Activated CD4-positive, alpha-beta memory T cell treated with anti-CD3 and anti-CD28 coated beads for 36 hours (primary cell): ENCODE results near the gene AKR1D1. TPM values are rescaled to one million over a fixed set of nuclear protein-coding genes. Genes with fewer than 3 reads are reported as not detected.
"Not testable (repeated sequence)": the region's sequence is repeated elsewhere in the genome, so short reads cannot be mapped to it uniquely, and the experiment has no call there.

Experiments
- CTCF ChIA-PET: fragments of 350-600 bp; sonication (Branson Sonifier 250); formaldehyde crosslinking; loops from one replicate; lab custom pipeline; 2021; ENCODE audit warnings: antibody characterized with exemption, inconsistent platforms; lab: Charles Lee
- POLR2A ChIA-PET: fragments of 350-600 bp; sonication (Branson Sonifier 250); formaldehyde crosslinking; loops from one replicate; lab custom pipeline; 2021; ENCODE audit warnings: antibody characterized with exemption; lab: Charles Lee
- DNase-seq: peaks from one replicate; pipeline ENCODE4 v3.0.0-alpha.2; 2020
- H3K27ac Mint-ChIP-seq: one replicate; pipeline ENCODE4 v1.8.0; 2021; ENCODE audit warnings: mixed read lengths
- H3K27me3 Mint-ChIP-seq: one replicate; pipeline ENCODE4 v1.8.0; 2021; ENCODE audit warnings: mixed read lengths
- H3K36me3 Mint-ChIP-seq: one replicate; pipeline ENCODE4 v1.8.0; 2021; ENCODE audit warnings: mixed read lengths
- H3K4me1 Mint-ChIP-seq: one replicate; pipeline ENCODE4 v1.8.0; 2021; ENCODE audit warnings: low read depth, mixed read lengths
- H3K4me3 Mint-ChIP-seq: one replicate; pipeline ENCODE4 v1.8.0; 2021; ENCODE audit warnings: mild to moderate bottlenecking, mixed read lengths
- H3K9me3 Mint-ChIP-seq: one replicate; pipeline ENCODE4 v1.8.0; 2021; ENCODE audit warnings: mixed read lengths
- intact Hi-C: fragments of 100-400 bp; cut with micrococcal nuclease; formaldehyde crosslinking; loops from one replicate; pipeline ENCODE4 v1.15.1; 2023
- total RNA-seq, 2 experiments: library from RNA; stranded (reverse); gene quantifications; one replicate each; pipeline ENCODE4 v1.2.3, GENCODE V29; 2021

Gene AKR1D1
- total RNA-seq: not detected

- H3K4me1 Mint-ChIP-seq: no peaks in the 10 kb centered on the region
- ChIA-PET POLR2A (no interaction called here), CTCF (no interaction called here)
- H3K27ac Mint-ChIP-seq: no peak within 1 kb of the TSS
- no peaks in the 10 kb centered on the region for H3K36me3 Mint-ChIP-seq
- H3K4me3 Mint-ChIP-seq: no peak within 1 kb of the TSS
- H3K9me3 Mint-ChIP-seq: peaks cover 17% of the 10 kb centered on the region
- intact Hi-C loops: no loop called here
- H3K27me3 Mint-ChIP-seq: peaks cover 6% of the 10 kb centered on the region
- DNase-seq: no peak
These were observed at the start of gene AKR1D1 for GRCh38 chr7:138076196-138076595. Gene AKR1D1, plus strand, starts transcription at chr7:138076459. Its CDS starts 60 bp downstream, at chr7:138076519.

- H3K9me3 Mint-ChIP-seq: peaks cover 7% of the 10 kb centered on the region
- no peak overlapping the region for H3K27ac Mint-ChIP-seq
- H3K4me3 Mint-ChIP-seq: no peak overlapping the region
- intact Hi-C loops: no loop called here
- ChIA-PET CTCF (no interaction called here), POLR2A (no interaction called here)
- peaks cover 4% of the 10 kb centered on the region for H3K4me1 Mint-ChIP-seq
- H3K36me3 Mint-ChIP-seq: no peaks in the 10 kb centered on the region
- no peak for DNase-seq
- peaks cover 5% of the 10 kb centered on the region for H3K27me3 Mint-ChIP-seq
These were observed 49.2 kb upstream of the AKR1D1 start for GRCh38 chr7:138027100-138027499.

- DNase-seq: no peak
- CTCF ChIA-PET: no interaction called here
- POLR2A ChIA-PET: no interaction called here
- Mint-ChIP-seq H3K9me3 (peaks cover 7% of the 10 kb centered on the region), H3K4me1 (peaks cover 2% of the 10 kb centered on the region), H3K27ac (no peak overlapping the region), H3K4me3 (no peak overlapping the region), H3K27me3 (peaks cover 1% of the 10 kb centered on the region), H3K36me3 (no peaks in the 10 kb centered on the region)
- intact Hi-C loops: no loop called here
These were observed 47.1 kb upstream of the AKR1D1 start for GRCh38 chr7:138029126-138029525.

- no peak overlapping the region for H3K27ac Mint-ChIP-seq
- no peaks in the 10 kb centered on the region for H3K4me1 Mint-ChIP-seq
- peaks cover under 1% of the 10 kb centered on the region for H3K36me3 Mint-ChIP-seq
- ChIA-PET CTCF (no interaction called here), POLR2A (no interaction called here)
- H3K9me3 Mint-ChIP-seq: peaks cover 7% of the 10 kb centered on the region
- peaks cover 4% of the 10 kb centered on the region for H3K27me3 Mint-ChIP-seq
- intact Hi-C loops: no loop called here
- no peak overlapping the region for H3K4me3 Mint-ChIP-seq
- no peak for DNase-seq
These were observed 46.3 kb upstream of the AKR1D1 start for GRCh38 chr7:138029941-138030340.

GRCh38 chr7:138030679-138031351, 45.4 kb upstream of the AKR1D1 start:
- POLR2A ChIA-PET: no interaction called here
- no peaks in the 10 kb centered on the region for H3K4me1 Mint-ChIP-seq
- DNase-seq: no peak
- no peak overlapping the region for H3K27ac Mint-ChIP-seq
- H3K27me3 Mint-ChIP-seq: peaks cover 7% of the 10 kb centered on the region
- H3K9me3 Mint-ChIP-seq: peaks cover 5% of the 10 kb centered on the region
- peaks cover 3% of the 10 kb centered on the region for H3K36me3 Mint-ChIP-seq
- no peak overlapping the region for H3K4me3 Mint-ChIP-seq
- intact Hi-C loops: no loop called here
- CTCF ChIA-PET: no interaction called here

GRCh38 chr7:138032186-138032585, 44.1 kb upstream of the AKR1D1 start:
- Mint-ChIP-seq H3K27me3 (peaks cover 10% of the 10 kb centered on the region), H3K9me3 (peaks cover 11% of the 10 kb centered on the region), H3K4me1 (no peaks in the 10 kb centered on the region), H3K27ac (no peak overlapping the region), H3K4me3 (no peak overlapping the region), H3K36me3 (peaks cover 3% of the 10 kb centered on the region)
- ChIA-PET CTCF (interaction anchor here (0.9 to 1.2 kb wide), 3 partner anchors 29 to 129 kb away, joined by 3 read pairs; no protein-coding TSS in a partner anchor), POLR2A (no interaction called here)
- intact Hi-C loops: no loop called here
- DNase-seq: no peak

GRCh38 chr7:138032770-138033169, 43.5 kb upstream of the AKR1D1 start:
- H3K4me1 Mint-ChIP-seq: no peaks in the 10 kb centered on the region
- ChIA-PET POLR2A (no interaction called here), CTCF (interaction anchor here (0.9 to 1.2 kb wide), 3 partner anchors 30 to 129 kb away, joined by 3 read pairs; no protein-coding TSS in a partner anchor)
- H3K27me3 Mint-ChIP-seq: peaks cover 10% of the 10 kb centered on the region
- peaks cover 11% of the 10 kb centered on the region for H3K9me3 Mint-ChIP-seq
- H3K27ac Mint-ChIP-seq: no peak overlapping the region
- H3K4me3 Mint-ChIP-seq: no peak overlapping the region
- DNase-seq: no peak
- H3K36me3 Mint-ChIP-seq: peaks cover 3% of the 10 kb centered on the region
- intact Hi-C loops: no loop called here

GRCh38 chr7:138033241-138033640, 43.0 kb upstream of the AKR1D1 start:
- H3K27ac Mint-ChIP-seq: no peak overlapping the region
- no peak for DNase-seq
- CTCF ChIA-PET: interaction anchor here (1.1 kb wide), 1 partner anchor 112 kb away, joined by 3 read pairs; no protein-coding TSS in a partner anchor
- H3K4me3 Mint-ChIP-seq: no peak overlapping the region
- H3K27me3 Mint-ChIP-seq: peaks cover 10% of the 10 kb centered on the region
- H3K9me3 Mint-ChIP-seq: peaks cover 11% of the 10 kb centered on the region
- H3K36me3 Mint-ChIP-seq: peaks cover 3% of the 10 kb centered on the region
- H3K4me1 Mint-ChIP-seq: no peaks in the 10 kb centered on the region
- POLR2A ChIA-PET: no interaction called here
- intact Hi-C loops: no loop called here

- DNase-seq: no peak
- no peak overlapping the region for H3K4me3 Mint-ChIP-seq
- H3K4me1 Mint-ChIP-seq: no peaks in the 10 kb centered on the region
- H3K9me3 Mint-ChIP-seq: peaks cover 11% of the 10 kb centered on the region
- H3K27ac Mint-ChIP-seq: no peak overlapping the region
- ChIA-PET CTCF (no interaction called here), POLR2A (no interaction called here)
- peaks cover 3% of the 10 kb centered on the region for H3K36me3 Mint-ChIP-seq
- intact Hi-C loops: no loop called here
- H3K27me3 Mint-ChIP-seq: peaks cover 26% of the 10 kb centered on the region
These were observed 40.1 kb upstream of the AKR1D1 start for GRCh38 chr7:138036135-138036534.

- H3K36me3 Mint-ChIP-seq, H3K27ac Mint-ChIP-seq, CTCF ChIA-PET, H3K4me1 Mint-ChIP-seq, POLR2A ChIA-PET, H3K4me3 Mint-ChIP-seq, DNase-seq, H3K9me3 Mint-ChIP-seq, intact Hi-C loops: not testable (repeated sequence)
- H3K27me3 Mint-ChIP-seq: peaks cover 27% of the 10 kb centered on the region
These were observed 36.2 kb upstream of the AKR1D1 start for GRCh38 chr7:138040063-138040462.

GRCh38 chr7:138044897-138045296, 31.4 kb upstream of the AKR1D1 start:
- intact Hi-C loops: no loop called here
- H3K9me3 Mint-ChIP-seq: no peaks in the 10 kb centered on the region
- no peak overlapping the region for H3K4me3 Mint-ChIP-seq
- ChIA-PET POLR2A (no interaction called here), CTCF (interaction anchor here (1.1 kb wide), 1 partner anchor 36 kb away, joined by 3 read pairs; no protein-coding TSS in a partner anchor)
- H3K4me1 Mint-ChIP-seq: no peaks in the 10 kb centered on the region
- H3K36me3 Mint-ChIP-seq: no peaks in the 10 kb centered on the region
- no peak overlapping the region for H3K27ac Mint-ChIP-seq
- peaks cover 22% of the 10 kb centered on the region for H3K27me3 Mint-ChIP-seq
- DNase-seq: no peak

GRCh38 chr7:138047907-138048306, 28.4 kb upstream of the AKR1D1 start:
- ChIA-PET POLR2A (no interaction called here), CTCF (no interaction called here)
- no peak for DNase-seq
- Mint-ChIP-seq H3K9me3 (peaks cover 5% of the 10 kb centered on the region), H3K4me1 (no peaks in the 10 kb centered on the region), H3K27ac (no peak overlapping the region), H3K4me3 (no peak overlapping the region), H3K36me3 (no peaks in the 10 kb centered on the region), H3K27me3 (peaks cover 8% of the 10 kb centered on the region)
- intact Hi-C loops: no loop called here
